ENCODE measurements around the gene PEPD. TPM values are rescaled to one million over a fixed set of nuclear protein-coding genes. Genes with fewer than 3 reads are reported as not detected.

Gene PEPD
- total RNA-seq, 1 donor from 2014 or later: 32.6 TPM

DNA sequence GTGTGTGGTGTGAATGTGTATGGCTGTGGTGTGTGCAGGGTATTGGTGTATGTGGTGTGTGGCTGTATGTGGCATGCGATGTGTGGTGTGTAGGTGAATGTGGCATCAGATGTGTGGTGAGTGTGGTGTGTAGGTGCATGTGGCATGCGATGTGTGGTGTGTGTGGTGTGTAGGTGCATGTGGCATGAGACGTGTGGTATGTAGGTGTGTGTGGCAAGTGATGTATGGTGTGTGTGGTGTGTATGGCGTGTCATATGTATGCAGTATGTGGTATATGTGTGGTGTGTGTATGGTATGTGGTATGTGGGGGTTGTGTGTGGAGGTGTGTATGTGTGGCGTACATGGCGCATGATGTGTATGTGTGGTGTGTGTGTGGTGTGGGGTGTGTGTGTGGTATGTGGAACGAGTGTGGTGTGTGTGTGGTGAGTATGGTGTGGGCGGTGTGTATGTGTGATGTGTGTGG lies 63.4 kb downstream of the PEPD start:
- DNase-seq: no peak

DNA sequence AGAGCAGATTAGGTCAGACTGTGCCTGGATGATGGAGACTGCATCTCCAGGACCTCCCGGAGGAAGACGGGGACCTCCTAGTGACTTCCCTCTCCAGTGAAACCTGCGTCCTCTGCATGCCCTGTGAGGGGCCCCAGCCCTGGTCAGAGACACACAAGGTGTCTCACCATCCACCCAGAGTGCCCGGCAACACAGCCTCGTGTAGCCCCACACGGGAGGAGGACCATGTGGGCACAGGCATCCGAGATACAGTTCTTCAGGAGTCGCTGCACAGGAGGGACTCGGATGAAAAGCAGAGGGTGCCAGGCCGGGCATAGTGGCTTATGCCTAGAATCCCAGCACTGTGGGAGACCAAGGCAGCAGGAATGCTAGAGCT lies 64.8 kb downstream of the PEPD start:
- no peak for DNase-seq

- no peak for DNase-seq
These were observed 65.3 kb downstream of the PEPD start for GRCh38 chr19:33456076-33456844.

DNA sequence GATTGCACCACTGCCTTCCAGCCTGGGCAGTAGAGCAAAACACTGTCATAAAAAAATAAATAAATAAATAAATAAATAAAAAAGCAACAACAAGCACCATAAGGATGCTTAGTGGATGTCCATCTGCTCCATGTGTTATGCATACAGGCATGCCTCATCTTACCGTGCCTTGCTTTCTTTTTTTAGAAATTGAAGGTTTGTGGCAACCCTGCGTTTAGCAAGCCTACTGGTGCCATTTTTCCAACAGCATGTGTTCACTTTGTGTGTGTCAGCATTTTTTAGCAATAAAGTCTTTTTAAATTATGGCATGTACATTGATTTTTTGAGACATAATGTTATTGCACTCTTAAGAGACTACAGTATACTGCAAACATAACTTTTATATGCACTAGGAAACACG lies 68.3 kb downstream of the PEPD start:
- DNase-seq: no peak

DNA sequence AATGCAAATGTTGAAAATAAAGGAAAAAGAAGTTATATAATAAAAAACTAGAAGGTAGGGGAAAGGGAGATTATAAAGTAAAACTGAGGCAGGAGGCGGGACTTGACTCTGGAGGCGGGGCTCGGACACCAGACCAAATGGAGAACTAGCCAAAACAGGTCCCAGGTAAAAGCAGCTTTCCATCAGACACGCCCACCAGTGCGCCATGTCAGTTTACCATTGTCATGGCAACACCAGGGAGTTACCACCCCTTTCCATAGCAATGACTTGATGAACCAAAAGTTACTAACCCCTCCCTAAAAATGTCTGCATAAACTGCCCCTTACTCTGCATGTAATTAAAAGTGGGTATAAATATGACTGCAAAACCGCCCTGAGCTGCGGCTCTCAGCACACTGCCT lies 70.9 kb downstream of the PEPD start:
- DNase-seq: no peak

GRCh38 chr19:33449799-33450198 lies 71.8 kb downstream of the PEPD start:
- no peak for DNase-seq

DNA sequence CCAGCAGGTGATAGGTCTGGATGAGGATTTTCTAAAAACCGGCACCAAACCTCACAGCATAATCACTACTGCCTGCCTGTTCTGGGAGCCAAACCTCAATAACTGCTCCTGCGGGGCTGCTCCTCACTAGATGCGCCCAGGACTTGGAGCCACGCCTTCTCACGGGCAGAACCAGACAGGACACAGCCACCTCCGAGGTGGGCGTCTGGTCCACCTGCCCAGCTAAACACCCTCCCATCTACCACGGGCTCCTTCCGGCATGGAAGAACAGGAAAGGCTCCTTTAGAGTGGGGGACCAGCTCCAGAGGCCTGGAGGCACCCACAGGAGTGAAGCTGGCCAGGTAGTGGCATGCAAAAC lies 73.5 kb downstream of the PEPD start:
- no peak for DNase-seq

DNA sequence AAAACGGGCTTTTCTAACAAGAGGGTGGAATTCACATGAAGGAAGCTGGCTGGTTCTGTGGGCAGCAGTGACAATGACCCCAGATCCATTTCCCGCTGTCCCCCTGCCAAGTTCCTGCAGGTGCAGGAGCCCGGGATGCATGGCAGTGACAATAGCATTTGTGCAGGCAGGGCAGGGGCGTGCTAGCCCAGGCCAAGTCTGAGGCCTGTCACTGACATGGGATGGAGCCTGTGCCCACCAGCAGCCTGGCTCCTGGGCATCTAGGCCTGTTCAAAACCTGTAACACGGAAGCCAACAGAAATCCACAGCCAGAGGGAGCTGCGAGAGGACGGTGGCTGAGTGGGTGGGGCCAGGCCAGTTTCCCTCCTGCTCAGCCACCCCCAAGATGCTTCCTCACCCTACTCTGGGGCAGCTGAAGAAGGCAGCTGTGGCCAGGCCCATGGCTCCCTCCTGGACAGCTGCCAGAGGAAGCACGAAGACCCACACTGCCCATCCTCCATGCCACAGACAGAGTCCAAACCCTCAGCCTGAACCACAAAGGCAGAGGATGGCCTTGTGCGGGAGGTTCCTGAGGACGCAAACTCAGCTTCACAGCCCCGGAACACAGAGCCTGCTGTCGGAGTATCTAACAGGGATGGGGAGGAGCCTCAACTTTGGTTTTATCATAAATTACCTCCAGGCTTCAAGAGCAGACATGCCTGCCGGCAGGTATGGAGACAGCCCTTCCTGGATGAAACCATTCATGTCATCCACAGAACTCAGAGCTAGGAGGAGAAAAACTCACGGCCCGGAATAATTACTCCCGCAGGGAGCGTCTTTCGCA lies 74.0 kb downstream of the PEPD start:
- peak; percentile 32 for DNase-seq

GRCh38 chr19:33446330-33447293 lies 75.0 kb downstream of the PEPD start:
- DNase-seq: no peak

DNA sequence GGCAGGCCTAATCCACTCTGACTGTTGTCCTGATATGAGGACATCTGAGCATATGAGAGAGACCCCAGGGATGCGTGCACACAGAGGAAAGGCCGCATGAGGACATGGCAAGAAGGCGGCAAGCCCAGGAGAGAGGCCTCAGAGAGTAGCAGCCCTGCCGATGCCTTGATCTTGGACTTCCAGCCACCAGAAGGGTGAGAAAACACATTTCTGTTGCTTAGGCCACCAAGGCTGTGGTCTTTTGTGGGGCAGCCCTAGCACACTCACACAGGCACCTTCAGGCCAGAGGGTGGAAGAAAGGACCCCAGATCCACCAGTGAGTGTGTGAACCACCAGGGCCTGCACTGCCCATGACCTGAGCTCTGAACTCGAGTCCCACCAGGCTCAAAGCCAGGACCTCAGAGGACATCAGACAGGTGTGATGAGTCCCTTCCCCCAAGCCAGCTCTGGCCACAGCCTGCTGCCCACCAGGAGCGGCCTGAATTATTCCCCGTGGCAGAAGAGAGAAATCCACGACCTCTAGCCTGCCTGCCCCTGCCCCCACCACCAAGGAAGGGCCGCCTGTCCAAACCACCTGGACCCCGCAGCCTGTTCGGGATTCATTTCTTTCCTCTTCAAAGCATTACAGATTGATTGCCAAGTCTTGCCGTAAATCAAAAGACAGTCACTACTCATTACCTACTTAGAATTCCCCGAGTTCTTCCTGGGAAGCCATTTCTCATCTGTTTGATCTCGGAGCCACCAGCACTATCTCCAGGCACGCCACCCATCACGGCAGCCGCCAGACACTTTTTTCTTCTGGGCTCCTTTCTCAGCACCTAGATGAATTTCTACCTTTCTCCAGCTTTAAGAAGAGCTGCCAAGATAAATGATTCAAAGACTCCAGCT lies 75.9 kb downstream of the PEPD start:
- DNase-seq: no peak

DNA sequence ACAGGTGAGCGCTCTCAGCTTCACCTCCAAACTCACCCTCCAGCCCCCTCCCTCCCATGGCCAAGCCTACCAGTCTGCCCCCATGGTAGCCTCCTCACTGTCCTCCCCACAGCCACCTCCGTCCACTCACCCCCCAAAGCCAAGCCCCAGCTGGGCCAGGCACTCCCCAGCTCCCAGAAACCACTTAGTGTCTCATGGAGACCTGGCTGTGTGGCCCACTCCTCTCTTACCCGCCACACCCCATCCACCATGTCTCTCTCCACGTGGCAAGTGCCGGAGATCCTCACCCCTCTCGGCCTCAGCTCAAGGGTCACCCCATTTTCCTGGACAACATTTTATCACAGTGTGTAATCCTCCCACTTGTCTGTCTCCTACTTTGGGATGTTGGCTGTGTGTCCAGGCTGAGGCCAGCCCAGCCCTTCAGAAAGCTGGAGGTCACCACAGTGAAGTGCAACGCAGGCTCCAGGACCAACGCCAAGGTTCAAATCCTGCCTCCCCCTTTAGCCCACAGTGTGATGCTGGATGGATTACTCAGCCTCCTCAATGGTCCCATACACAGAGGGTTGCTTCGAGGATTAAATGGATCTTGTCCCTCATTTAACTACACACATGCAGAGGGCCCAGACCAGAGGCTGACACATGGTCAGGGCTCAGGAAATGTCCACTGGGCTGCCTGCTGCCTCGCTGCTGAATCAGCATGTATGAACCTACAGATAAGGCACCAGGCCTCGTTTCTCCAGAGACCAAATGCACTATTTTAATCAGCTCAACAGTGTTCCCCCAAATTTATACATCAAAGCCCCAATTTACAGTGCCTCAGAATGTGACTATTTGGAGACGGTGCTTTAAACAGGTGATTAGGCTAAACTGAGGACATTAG lies 76.8 kb downstream of the PEPD start:
- no peak for DNase-seq

DNA sequence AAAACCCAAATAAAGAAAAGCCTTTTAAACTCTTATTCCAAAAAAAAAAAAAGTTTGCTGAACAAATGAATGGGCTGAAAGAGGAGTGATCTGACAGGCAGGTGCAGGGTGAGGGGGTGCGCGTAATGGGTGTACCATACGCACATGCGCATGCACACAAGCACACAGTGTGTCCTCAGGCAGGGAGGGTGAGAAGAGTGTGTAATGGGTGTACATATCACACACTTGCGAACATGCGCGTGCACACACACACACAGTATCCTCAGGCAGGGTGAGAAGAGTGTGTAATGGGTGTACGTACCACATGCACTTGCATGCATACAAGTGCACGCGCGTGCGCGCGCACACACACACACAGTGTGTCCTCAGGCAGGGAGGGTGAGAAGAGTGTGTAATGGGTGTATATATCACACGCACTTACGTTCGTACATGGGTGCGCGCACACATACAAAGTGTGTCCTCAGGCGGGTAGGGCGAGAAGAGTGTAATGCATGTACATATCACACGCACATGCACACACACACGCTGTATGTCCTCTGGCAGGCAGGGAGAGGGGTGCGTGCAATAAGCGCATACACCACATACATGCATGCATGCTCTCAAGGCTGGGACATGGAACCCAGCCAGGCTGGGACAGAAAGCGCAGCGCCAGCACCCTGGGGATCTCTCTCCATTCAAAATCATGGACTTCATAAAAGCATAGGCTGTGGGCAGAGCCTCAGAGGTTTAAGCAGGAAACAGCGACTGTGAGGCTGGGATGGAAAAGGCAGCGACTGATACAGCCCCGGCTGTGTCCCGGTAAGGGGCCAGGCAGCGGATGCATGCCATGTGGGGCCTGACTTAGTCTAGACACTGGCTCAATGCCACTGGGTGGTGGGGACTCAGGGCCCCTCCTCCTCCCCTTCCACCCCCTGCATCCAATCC lies 77.7 kb downstream of the PEPD start:
- no peak for DNase-seq

DNA sequence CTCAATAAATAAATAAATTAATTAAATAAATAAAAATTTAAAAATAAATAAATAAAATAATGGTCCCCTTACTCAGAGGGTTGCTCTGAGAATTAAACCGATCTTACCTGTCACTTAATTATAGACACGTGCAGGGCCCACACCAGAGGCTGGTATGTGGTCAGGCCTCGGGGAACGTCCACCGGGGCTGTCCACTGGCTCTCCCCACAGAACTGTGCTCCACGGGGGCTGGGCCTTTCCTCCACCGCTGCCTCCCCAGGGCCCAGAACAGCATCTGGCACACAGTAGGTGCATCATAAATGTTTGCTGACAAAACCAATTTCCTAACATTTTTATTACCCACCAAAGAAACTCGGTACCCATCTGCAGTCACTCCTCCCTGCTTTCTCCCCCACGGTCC lies 78.9 kb downstream of the PEPD start:
- DNase-seq: no peak

- no peak for DNase-seq
These were observed 79.8 kb downstream of the PEPD start for GRCh38 chr19:33441828-33442227.

DNA sequence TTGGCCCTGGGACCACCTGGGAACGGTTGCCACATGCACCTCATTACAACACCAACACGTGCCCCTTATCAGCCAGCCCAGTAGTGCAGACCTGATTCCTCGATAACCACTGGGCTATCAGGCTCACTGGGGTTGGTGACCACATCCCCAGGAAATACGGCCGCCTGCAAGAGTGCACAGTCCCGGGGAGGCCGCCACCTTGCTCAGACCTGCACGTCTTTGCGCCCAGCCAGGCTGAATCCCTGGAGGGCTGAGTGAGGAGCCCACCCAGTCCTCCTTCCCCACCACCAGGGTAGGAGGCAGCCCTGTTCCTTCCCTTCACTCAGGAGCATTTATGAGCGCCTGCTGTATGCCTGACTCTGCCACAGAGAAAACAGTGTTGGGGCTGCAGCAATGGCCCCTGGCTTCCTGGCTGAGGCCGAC lies 80.3 kb downstream of the PEPD start:
- no peak for DNase-seq

DNA sequence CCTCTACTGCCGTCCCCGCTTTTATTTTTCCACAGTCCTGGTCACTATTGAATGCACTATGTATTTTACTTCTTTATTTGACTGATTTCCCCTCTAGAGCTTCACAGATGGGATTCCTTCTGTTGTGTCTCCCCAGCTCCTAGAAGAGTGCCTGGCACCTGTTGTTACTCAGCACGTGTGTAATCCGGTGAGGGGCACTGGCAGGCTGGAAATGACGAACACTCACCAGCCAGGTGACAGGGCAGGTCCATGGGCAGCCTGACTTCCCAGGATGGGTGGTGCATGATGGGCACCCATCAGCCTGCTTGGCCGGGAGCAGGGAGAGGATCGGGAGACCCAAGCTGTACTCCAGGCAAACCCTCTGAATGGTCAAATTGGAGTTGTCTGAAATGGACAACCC lies 80.9 kb downstream of the PEPD start:
- DNase-seq: no peak

- no peak for DNase-seq
These were observed 81.3 kb downstream of the PEPD start for GRCh38 chr19:33440241-33440640.

- DNase-seq: no peak
These were observed 82.4 kb downstream of the PEPD start for GRCh38 chr19:33438987-33439781.

Data from tongue (tissue), 2 donors.